ENCODE measurements around the gene CDC42EP4. TPM values are rescaled to one million over a fixed set of nuclear protein-coding genes. Genes with fewer than 3 reads are reported as not detected.

Gene CDC42EP4
- total and polyA plus RNA-seq, 4 donors, result 15.7 to 31.0 (median 28.0) TPM

GRCh38 chr17:73293031-73293430, 18.8 kb downstream of the CDC42EP4 start:
- peak overlapping the region; percentile 94 to 95 for H3K27ac ChIP-seq (ENCODE audit: low read depth in 1 of 2, low read length in 2 of 2)
- 61% methylated on average over 11 of the region's 11 CpGs for WGBS
- H3K9ac ChIP-seq (ENCODE audit: low read depth in 1 of 2, low read length in 2 of 2), result peak overlapping the region; percentile 32 to 78
- no peaks in the 10 kb centered on the region for H3K9me3 ChIP-seq (ENCODE audit: control insufficient read depth in 4 of 4, low read length in 3 of 4)
- peaks cover 36 to 66% (median 54%) of the 10 kb centered on the region in 4 donors for H3K4me1 ChIP-seq (ENCODE audit: control insufficient read depth in 4 of 4, insufficient read depth in 4 of 4, low read length in 3 of 4)
- no peak overlapping the region for H3K4me3 ChIP-seq (ENCODE audit: low read depth in 1 of 3, low read length in 3 of 3)
- TF ChIP-seq TAF1 (conservative IDR thresholded peaks at IDR 0.05) (no peak), RXRA (IDR thresholded peaks at IDR 0.05) (no peak)
- H3K27me3 ChIP-seq (ENCODE audit: control insufficient read depth in 4 of 4, insufficient read depth in 4 of 4, low read length in 3 of 4), result no peaks in the 10 kb centered on the region
- DNase-seq (ENCODE audit: low spot score), result no peak
- no peaks in the 10 kb centered on the region for H3K36me3 ChIP-seq (ENCODE audit: control insufficient read depth in 4 of 4, insufficient read depth in 3 of 4, low read depth in 1 of 4, low read length in 3 of 4)

DNA sequence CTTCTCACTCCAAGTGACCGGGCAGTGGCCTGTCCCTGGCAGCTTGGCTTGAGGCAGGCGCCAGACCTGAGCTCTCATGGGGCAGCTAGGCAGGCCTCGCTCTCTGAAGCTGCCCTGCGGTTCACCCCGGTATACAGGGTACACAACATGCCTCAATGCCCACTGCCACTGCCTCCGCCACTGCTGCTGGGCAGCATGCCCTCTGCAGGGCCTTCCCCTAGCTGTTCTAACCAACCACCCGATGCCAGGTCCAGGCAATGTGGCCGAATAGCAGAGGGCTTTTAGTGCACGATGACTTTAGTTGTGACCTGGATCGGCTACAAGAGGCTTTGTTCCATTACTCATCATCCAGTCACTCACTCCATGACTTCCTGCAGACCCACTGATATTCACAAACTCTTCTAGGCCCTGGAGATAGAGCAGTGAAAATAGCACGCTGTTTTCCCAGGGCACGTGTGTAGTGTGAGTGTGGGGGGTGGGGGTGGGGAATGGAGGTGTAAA, 19.7 kb downstream of the CDC42EP4 start:
- Histone ChIP-seq H3K27me3 (ENCODE audit: control insufficient read depth in 4 of 4, insufficient read depth in 4 of 4, low read length in 3 of 4) (no peaks in the 10 kb centered on the region), H3K27ac (ENCODE audit: low read depth in 1 of 2, low read length in 2 of 2) (peak overlapping the region; percentile 94 to 95), H3K4me3 (ENCODE audit: low read depth in 1 of 3, low read length in 3 of 3) (no peak overlapping the region), H3K4me1 (ENCODE audit: control insufficient read depth in 4 of 4, insufficient read depth in 4 of 4, low read length in 3 of 4) (peaks cover 43 to 74% (median 58%) of the 10 kb centered on the region in 4 donors), H3K36me3 (ENCODE audit: control insufficient read depth in 4 of 4, insufficient read depth in 3 of 4, low read depth in 1 of 4, low read length in 3 of 4) (no peaks in the 10 kb centered on the region), H3K9me3 (ENCODE audit: control insufficient read depth in 4 of 4, low read length in 3 of 4) (no peaks in the 10 kb centered on the region), H3K9ac (ENCODE audit: low read depth in 1 of 2, low read length in 2 of 2) (peak overlapping the region in 1 of 2 donors; percentile 1)
- 30% methylated on average over 12 of the region's 12 CpGs for WGBS
- peak; percentile 85 to 87 for TF ChIP-seq RXRA (IDR thresholded peaks at IDR 0.05)
- TF ChIP-seq YY1 (IDR thresholded peaks at IDR 0.05), result peak; percentile 44
- peak; percentile 24 to 43 for TF ChIP-seq RAD21 (IDR thresholded peaks at IDR 0.05)
- TF ChIP-seq, protein P1, sequence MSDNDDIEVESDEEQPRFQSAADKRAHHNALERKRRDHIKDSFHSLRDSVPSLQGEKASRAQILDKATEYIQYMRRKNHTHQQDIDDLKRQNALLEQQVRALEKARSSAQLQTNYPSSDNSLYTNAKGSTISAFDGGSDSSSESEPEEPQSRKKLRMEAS (IDR thresholded peaks at IDR 0.05), result peak; percentile 58
- peak; percentile 44 for TF ChIP-seq FOXA1 (IDR thresholded peaks at IDR 0.05)
- peak; percentile 55 to 69 for TF ChIP-seq HNF4A (conservative IDR thresholded peaks at IDR 0.05)
- peak; percentile 65 for TF ChIP-seq FOXA2 (IDR thresholded peaks at IDR 0.05)
- TF ChIP-seq REST (IDR thresholded peaks at IDR 0.05), result peak; percentile 55
- TF ChIP-seq SP1 (IDR thresholded peaks at IDR 0.05), result peak; percentile 71
- TF ChIP-seq JUND (IDR thresholded peaks at IDR 0.05), result peak in 1 of 2 donors; percentile 42
- TF ChIP-seq EGR1 (IDR thresholded peaks at IDR 0.05; ENCODE audit: low read depth in 2 of 2), result no peak
- TF ChIP-seq, protein P2, sequence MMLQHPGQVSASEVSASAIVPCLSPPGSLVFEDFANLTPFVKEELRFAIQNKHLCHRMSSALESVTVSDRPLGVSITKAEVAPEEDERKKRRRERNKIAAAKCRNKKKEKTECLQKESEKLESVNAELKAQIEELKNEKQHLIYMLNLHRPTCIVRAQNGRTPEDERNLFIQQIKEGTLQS (IDR thresholded peaks at IDR 0.05), result no peak
- TF ChIP-seq GABPA (IDR thresholded peaks at IDR 0.05 in 1 of 2, conservative IDR thresholded peaks at IDR 0.05 in 1 of 2), result no peak
- DNase-seq (ENCODE audit: low spot score), result no peak

- WGBS, result 68% methylated on average over 8 of the region's 8 CpGs
- peaks cover 46 to 78% (median 63%) of the 10 kb centered on the region in 4 donors for H3K4me1 ChIP-seq (ENCODE audit: control insufficient read depth in 4 of 4, insufficient read depth in 4 of 4, low read length in 3 of 4)
- no peak for TF ChIP-seq SP1 (IDR thresholded peaks at IDR 0.05)
- TF ChIP-seq GABPA (IDR thresholded peaks at IDR 0.05 in 1 of 2, conservative IDR thresholded peaks at IDR 0.05 in 1 of 2), result no peak
- TF ChIP-seq, protein P3, sequence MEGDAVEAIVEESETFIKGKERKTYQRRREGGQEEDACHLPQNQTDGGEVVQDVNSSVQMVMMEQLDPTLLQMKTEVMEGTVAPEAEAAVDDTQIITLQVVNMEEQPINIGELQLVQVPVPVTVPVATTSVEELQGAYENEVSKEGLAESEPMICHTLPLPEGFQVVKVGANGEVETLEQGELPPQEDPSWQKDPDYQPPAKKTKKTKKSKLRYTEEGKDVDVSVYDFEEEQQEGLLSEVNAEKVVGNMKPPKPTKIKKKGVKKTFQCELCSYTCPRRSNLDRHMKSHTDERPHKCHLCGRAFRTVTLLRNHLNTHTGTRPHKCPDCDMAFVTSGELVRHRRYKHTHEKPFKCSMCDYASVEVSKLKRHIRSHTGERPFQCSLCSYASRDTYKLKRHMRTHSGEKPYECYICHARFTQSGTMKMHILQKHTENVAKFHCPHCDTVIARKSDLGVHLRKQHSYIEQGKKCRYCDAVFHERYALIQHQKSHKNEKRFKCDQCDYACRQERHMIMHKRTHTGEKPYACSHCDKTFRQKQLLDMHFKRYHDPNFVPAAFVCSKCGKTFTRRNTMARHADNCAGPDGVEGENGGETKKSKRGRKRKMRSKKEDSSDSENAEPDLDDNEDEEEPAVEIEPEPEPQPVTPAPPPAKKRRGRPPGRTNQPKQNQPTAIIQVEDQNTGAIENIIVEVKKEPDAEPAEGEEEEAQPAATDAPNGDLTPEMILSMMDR (IDR thresholded peaks at IDR 0.05; ENCODE audit: low read depth, low read length, missing input control), result no peak
- no peak for TF ChIP-seq HNF4A (conservative IDR thresholded peaks at IDR 0.05)
- no peak for TF ChIP-seq YY1 (IDR thresholded peaks at IDR 0.05)
- TF ChIP-seq HNF4G (IDR thresholded peaks at IDR 0.05), result no peak
- TF ChIP-seq NR2F2 (IDR thresholded peaks at IDR 0.05), result no peak
- no peak for TF ChIP-seq EGR1 (IDR thresholded peaks at IDR 0.05; ENCODE audit: low read depth in 2 of 2)
- H3K36me3 ChIP-seq (ENCODE audit: control insufficient read depth in 4 of 4, insufficient read depth in 3 of 4, low read depth in 1 of 4, low read length in 3 of 4), result no peaks in the 10 kb centered on the region
- H3K27ac ChIP-seq (ENCODE audit: low read depth in 1 of 2, low read length in 2 of 2), result peak overlapping the region; percentile 94 to 95
- no peaks in the 10 kb centered on the region for H3K27me3 ChIP-seq (ENCODE audit: control insufficient read depth in 4 of 4, insufficient read depth in 4 of 4, low read length in 3 of 4)
- H3K9me3 ChIP-seq (ENCODE audit: control insufficient read depth in 4 of 4, low read length in 3 of 4), result no peaks in the 10 kb centered on the region
- DNase-seq (ENCODE audit: low spot score), result no peak
- H3K4me3 ChIP-seq (ENCODE audit: low read depth in 1 of 3, low read length in 3 of 3), result no peak overlapping the region
- no peak overlapping the region for H3K9ac ChIP-seq (ENCODE audit: low read depth in 1 of 2, low read length in 2 of 2)
Observed at GRCh38 chr17:73291260-73291801, 20.5 kb downstream of the CDC42EP4 start.
